ENCODE data around the gene TPSG1.
"Not testable (repeated sequence)": the region's sequence is repeated elsewhere in the genome, so short reads cannot be mapped to it uniquely, and the experiment has no call there.

TPSG1 gene

GRCh38 chr16:1193143-1193824 is 31.8 kb downstream of the TPSG1 start:
- DNase-seq, result peak; percentile 75 to 85

GRCh38 chr16:1192384-1193073 is 32.5 kb downstream of the TPSG1 start:
- DNase-seq, result no peak

GRCh38 chr16:1190789-1191188 is 34.3 kb downstream of the TPSG1 start:
- DNase-seq, result not testable (repeated sequence)

GRCh38 chr16:1189455-1189854 is 35.6 kb downstream of the TPSG1 start:
- no peak for DNase-seq

- DNase-seq, result no peak
Observed at GRCh38 chr16:1188432-1189189, 36.5 kb downstream of the TPSG1 start.

GRCh38 chr16:1185460-1186207 is 39.4 kb downstream of the TPSG1 start:
- DNase-seq, result not testable (repeated sequence)

- DNase-seq, result no peak
Observed at GRCh38 chr16:1184980-1185379, 40.1 kb downstream of the TPSG1 start.

GRCh38 chr16:1184156-1184868 is 40.8 kb downstream of the TPSG1 start:
- peak; percentile 89 to 92 for DNase-seq

- peak; percentile 38 to 58 for DNase-seq
Observed at GRCh38 chr16:1182950-1183907, 41.8 kb downstream of the TPSG1 start.

GRCh38 chr16:1182316-1182671 is 42.8 kb downstream of the TPSG1 start:
- peak in 1 of 2 experiments; percentile 49 for DNase-seq

- DNase-seq, result no peak
Observed at GRCh38 chr16:1181404-1182315, 43.4 kb downstream of the TPSG1 start.

GRCh38 chr16:1180549-1181403 is 44.3 kb downstream of the TPSG1 start:
- DNase-seq, result no peak

GRCh38 chr16:1178295-1178910 is 46.7 kb downstream of the TPSG1 start:
- no peak for DNase-seq

GRCh38 chr16:1177750-1178149 is 47.3 kb downstream of the TPSG1 start:
- DNase-seq, result no peak

- DNase-seq, result no peak
Observed at GRCh38 chr16:1177053-1177452, 48.0 kb downstream of the TPSG1 start.

GRCh38 chr16:1176280-1176897 is 48.7 kb downstream of the TPSG1 start:
- DNase-seq, result no peak

GRCh38 chr16:1175566-1176279 is 49.3 kb downstream of the TPSG1 start:
- DNase-seq, result no peak
